HAP-1 (cell line): ENCODE results near the gene NACC2.

Experiments used
- DNase-seq, 2 experiments: peaks; one replicate each; pipeline ENCODE4 v3.0.0-alpha.2; 2016 to 2020; ENCODE audit warnings: low spot score in 2 of 2
- H3K27me3 ChIP-seq: fragments of 250-450 bp; sonication (Bioruptor Pico); 2 replicates; pipeline ENCODE4 v1.5.1; 2020; ENCODE audit warnings: low read depth, mild to moderate bottlenecking, moderate library complexity
- H3K36me3 ChIP-seq: fragments of 250-450 bp; sonication (Bioruptor Pico); replicated peaks from 2 replicates; pipeline ENCODE4 v1.5.1; 2020; ENCODE audit warnings: mild to moderate bottlenecking
- H3K4me1 ChIP-seq: fragments of 250-450 bp; sonication (Bioruptor Pico); 2 replicates; pipeline ENCODE4 v1.5.1; 2020; ENCODE audit warnings: mild to moderate bottlenecking
- H3K4me3 ChIP-seq: fragments of 250-450 bp; sonication (Bioruptor Pico); 2 replicates; pipeline ENCODE4 v1.5.1; 2020; ENCODE audit warnings: mild to moderate bottlenecking, moderate library complexity
- H3K9me3 ChIP-seq: fragments of 250-450 bp; sonication (Bioruptor Pico); 2 replicates; pipeline ENCODE4 v1.5.1; 2020; ENCODE audit warnings: mild to moderate bottlenecking, moderate library complexity
- in situ Hi-C: fragments of 300-500 bp; cut with MboI; formaldehyde crosslinking; loops from 3 replicates; pipeline ENCODE4 v1.14.3; 2020; ENCODE audit warnings: low sequenced_read_pairs, inconsistent platforms, mixed read lengths

The NACC2 gene

DNA sequence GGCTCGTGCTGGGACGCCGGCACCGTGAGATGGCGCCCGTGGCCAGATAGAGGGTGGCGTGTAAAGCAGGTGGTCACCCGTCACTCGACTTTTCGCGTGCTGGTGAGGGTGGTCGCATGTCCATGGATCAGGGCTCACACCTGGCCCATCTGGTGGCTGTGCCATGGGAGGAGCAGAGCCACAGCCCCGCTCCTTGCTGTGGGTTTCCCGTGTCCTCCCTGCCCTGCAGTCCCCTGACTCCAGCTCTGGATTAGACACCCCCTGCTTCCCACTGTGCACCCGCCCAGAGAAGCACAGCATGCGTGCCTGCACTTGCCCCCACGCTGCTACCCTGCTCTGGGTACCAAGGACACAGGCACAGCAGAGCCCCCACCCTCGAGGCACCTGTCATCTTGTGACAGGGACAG is 25.4 kb upstream of the NACC2 start:
- H3K4me1 ChIP-seq = peaks cover 3% of the 10 kb centered on the region
- no peaks in the 10 kb centered on the region for H3K9me3 ChIP-seq
- no peak for DNase-seq
- in situ Hi-C loops = loop anchor here (5.0 to 10.0 kb wide), 2 partner anchors 253 to 516 kb away; no protein-coding TSS in a partner anchor
- no peaks in the 10 kb centered on the region for H3K27me3 ChIP-seq
- H3K4me3 ChIP-seq = no peak overlapping the region
- peaks cover 11% of the 10 kb centered on the region for H3K36me3 ChIP-seq

DNA sequence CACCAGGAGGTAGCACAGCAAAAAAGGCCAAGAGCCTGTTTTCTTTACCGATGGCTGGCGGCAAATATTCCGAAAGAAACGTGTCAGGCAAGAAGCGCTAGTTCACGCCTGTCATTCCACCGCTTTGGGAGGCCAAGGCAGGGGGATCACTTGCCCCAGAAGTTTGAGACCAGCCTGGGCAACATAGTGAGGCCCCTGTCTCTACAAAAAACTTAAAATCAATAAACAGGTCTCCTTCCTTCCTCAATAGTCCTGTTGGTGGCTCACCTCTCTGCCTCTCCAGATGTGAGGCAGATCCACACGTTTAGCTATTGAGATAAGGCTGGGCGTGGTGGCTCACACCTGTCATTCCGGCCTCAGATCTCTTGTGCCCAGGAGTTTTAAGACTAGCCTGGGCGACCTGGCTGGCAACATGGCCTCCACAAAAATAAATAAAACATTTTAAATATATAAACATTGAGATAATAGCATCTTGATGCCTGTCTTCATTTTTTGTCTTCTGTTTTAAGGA is 24.8 kb upstream of the NACC2 start:
- in situ Hi-C loops = loop anchor here (5.0 to 10.0 kb wide), 2 partner anchors 253 to 515 kb away; no protein-coding TSS in a partner anchor
- H3K4me1 ChIP-seq = peaks cover 3% of the 10 kb centered on the region
- peak overlapping the region; percentile 74 for H3K4me3 ChIP-seq
- H3K36me3 ChIP-seq = peaks cover 15% of the 10 kb centered on the region
- no peaks in the 10 kb centered on the region for H3K9me3 ChIP-seq
- DNase-seq = no peak
- no peaks in the 10 kb centered on the region for H3K27me3 ChIP-seq

DNA sequence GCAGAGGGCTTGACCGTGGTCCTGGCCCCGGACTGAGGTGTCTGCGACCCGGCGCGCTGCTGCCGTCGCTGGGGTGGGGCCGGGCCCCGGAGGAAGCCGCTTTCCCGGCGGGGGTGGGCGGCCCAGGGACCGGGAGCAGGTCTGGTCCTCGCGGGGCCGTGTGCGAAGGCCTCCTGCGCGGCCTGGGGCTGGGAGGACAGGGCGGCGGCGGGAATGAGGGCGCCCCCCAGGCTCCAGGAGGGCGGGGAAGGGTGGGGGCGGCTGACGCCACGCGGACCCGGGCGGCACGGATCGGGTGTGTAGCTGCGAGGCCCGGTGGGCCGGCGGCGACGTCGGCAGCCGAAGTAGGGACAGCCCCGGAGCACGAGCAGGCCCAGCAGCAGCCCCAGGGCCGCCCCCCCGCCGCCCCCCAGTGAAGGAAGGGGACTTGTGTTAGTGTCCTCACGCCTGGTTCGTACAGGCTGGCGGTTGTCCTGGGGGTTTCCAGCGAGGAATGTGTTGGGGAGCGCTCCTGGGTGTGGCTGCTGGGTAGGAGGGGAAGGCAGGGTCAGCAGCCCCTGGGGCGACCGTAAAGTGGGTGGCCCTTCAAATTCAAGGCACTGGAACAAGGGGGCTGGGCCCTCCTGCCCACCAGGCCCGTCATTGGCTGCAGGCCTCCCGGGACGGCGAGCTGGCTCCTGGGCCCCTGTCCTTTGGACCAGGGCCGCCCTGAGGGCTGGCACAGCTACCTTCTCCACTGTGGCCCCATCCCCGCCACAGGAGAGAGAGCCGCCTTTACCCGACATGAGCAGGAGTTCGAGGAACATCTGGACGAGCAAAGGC is 24.2 kb upstream of the NACC2 start:
- Histone ChIP-seq H3K27me3 (no peaks in the 10 kb centered on the region), H3K4me1 (peaks cover 3% of the 10 kb centered on the region), H3K4me3 (peak overlapping the region; percentile 74), H3K9me3 (no peaks in the 10 kb centered on the region), H3K36me3 (peaks cover 20% of the 10 kb centered on the region)
- in situ Hi-C loops = no loop called here
- DNase-seq = peak; percentile 69 to 82

DNA sequence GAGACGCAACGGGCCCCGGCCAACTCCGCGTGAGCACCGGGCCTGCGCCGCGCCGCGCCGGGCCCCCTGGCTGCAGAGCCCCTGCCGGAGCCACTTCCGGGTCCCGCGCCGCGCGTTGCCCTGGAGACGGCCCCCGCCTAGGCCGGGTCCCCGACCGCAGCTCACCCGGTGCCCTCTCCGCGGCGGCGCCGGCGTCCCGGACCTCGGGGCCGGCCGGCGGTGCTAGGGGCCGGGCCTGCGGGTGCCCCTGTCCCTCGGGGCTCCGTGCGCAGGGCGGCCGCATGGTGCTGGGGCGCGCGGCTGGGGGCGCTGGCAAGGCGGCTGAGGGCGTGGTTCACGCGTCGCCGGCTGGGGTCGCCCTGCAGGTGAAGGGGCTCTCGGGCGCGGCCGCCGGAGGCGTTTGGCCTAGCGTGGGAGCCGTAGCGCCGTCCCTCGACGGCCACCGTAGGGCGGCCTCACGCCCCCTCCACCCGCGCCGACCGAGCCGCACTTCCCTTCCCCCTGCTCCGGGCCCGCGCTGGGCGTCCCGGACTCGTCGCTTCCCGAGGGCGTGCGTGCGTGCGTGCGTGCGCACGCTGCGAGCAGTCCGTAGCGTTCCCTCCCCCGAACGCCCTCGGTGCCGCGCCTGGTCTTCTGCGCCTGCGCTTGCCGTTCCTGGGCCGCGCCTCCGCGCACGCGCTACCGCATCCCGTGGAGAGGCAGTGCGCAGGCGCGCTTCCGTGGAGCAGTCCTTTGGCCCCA is 23.4 kb upstream of the NACC2 start, which contains the start of gene TMEM250:
TMEM250 (minus strand) TSS at position 556 of the 741 bp plus-strand sequence. CDS start 1,975 bp downstream, outside the sequence.
- Histone ChIP-seq H3K4me1 (peaks cover 3% of the 10 kb centered on the region), H3K27me3 (no peaks in the 10 kb centered on the region), H3K36me3 (peaks cover 20% of the 10 kb centered on the region), H3K9me3 (no peaks in the 10 kb centered on the region), H3K4me3 (peak within 1 kb of the TSS; percentile 74)
- in situ Hi-C loops = no loop called here
- peak; percentile 89 to 97 for DNase-seq

DNA sequence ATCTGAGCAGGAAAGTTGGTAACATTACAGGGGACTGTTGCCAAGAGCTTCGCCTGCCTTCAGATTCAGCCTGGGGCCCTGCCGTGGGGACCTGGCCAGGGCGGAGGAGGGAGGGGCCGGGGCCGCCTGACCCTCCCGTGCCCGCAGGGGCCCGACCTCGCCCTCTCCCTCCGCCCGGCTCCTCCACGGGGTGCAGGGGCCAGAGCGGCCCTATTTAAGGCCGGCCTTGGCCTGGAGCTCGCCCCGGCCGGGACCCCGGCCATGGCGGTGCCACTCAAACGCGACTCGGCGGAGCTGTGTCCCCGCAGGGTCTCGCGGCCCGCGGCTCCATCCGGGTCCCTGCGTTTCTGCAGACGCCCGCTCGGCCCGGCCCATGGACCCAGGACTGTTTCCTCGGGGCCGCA is 22.8 kb upstream of the NACC2 start:
- Histone ChIP-seq H3K9me3 (no peaks in the 10 kb centered on the region), H3K36me3 (peaks cover 20% of the 10 kb centered on the region), H3K27me3 (no peaks in the 10 kb centered on the region), H3K4me1 (peaks cover 3% of the 10 kb centered on the region), H3K4me3 (peak overlapping the region; percentile 74)
- in situ Hi-C loops = no loop called here
- DNase-seq = peak in 1 of 2 experiments; percentile 44

DNA sequence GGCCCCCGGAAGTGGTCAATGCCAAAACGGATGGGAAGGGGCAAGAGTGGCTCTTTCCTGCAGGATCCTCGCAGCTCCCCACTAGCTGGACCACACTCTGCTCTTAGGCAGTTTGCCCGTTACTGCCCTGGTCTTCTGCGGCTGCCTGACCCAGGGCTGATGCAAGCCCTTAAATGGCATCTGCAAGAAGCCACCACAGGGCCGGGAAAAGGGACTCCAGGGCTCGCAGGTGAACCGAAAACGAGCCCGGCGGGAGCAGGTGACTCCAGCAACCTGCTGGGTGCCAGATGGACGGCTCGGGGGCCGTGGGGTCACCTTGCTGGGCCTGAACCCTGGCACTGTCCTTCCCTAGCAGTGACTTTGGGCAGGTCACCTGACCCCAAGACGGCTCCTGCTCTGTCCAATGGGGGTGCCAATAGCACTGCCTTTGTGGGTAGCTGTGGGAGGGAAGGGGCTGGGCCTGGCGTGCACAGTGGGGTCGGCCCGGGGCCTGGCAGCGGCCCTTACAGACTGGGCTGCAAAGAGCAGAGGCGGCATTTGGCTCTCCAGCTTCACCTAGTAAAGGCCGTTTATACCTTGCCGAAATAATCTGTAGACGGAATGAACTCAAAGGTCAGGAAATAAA is 22.3 kb upstream of the NACC2 start:
- no peaks in the 10 kb centered on the region for H3K27me3 ChIP-seq
- H3K4me3 ChIP-seq = peak overlapping the region; percentile 74
- peaks cover 3% of the 10 kb centered on the region for H3K4me1 ChIP-seq
- peaks cover 20% of the 10 kb centered on the region for H3K36me3 ChIP-seq
- no peaks in the 10 kb centered on the region for H3K9me3 ChIP-seq
- peak in 1 of 2 experiments; percentile 56 for DNase-seq
- in situ Hi-C loops = no loop called here

DNA sequence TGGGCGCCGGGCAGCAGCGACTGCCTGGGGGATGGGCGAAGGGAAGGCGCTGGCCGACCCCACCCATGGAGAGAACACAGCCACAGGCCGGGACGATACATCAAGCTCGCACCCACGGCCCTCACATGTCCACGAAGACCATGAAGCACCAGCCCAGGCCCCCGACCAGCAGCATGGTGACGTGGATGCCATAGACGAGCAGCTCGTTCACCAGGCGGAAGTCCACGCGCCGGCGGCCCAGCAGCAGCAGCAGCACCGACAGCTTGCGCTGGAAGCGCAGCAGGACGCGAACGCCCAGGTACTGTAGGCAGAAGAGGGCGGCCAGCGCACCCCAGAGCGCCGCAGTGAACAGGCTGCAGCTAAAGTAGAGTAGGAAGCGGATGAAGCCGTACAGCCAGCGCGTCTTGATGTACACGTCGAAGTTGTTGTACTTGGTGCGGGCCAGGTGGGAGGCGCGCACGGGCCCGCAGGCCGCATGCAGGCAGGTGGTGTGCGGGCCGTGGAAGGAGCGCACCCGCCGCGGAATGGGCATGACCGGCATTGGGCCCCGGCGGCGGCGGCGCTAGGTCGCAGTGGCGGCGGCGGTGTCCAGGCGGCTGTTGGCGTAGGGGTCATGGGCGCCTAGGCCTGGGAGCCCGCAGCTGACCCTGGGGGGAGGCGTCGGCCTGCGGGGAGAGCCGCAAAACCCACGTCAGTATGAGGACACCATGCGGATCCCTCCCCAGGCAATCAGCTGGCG is 21.4 kb upstream of the NACC2 start:
- no peak overlapping the region; the same call in 1 of the 2 replicates for H3K4me3 ChIP-seq
- peaks cover 3% of the 10 kb centered on the region for H3K4me1 ChIP-seq
- in situ Hi-C loops = no loop called here
- DNase-seq = no peak
- H3K9me3 ChIP-seq = no peaks in the 10 kb centered on the region
- H3K27me3 ChIP-seq = no peaks in the 10 kb centered on the region
- peaks cover 20% of the 10 kb centered on the region for H3K36me3 ChIP-seq

DNA sequence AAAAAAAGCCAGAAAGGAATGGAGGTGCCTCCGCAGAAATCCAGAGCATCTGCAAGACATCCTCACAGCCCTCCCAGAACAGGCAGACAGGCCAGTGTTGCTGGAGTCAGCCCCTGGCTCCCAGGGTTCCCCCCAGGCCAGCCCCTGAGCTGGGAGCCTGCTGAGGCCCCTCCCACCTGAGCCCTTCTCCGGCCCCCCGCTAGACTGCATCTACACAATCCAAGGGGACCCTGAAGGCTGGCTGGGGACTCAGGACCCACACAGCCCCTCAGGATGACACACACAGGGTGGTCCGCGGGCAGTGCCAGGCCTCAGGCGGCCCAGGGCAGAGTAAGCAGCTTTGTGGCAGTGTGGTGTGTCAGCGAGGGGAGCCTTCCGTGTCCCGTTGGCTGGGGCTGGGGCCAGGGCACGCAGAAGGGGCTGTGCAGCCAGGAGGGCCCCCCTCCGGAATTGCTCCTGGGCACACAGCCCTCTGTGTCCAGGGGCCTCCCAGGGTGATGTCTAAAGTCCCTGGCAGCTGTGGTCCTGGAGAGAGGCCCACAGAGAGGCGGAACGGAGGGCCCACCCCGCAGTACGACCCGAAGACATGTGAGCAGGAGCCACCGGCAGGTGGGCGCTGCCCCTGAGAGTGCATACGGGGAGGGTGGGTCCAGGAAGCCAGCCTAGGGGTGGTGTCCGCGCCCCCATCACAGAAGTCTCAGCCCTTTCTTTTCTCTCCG is 20.7 kb upstream of the NACC2 start:
- in situ Hi-C loops = no loop called here
- DNase-seq = no peak

DNA sequence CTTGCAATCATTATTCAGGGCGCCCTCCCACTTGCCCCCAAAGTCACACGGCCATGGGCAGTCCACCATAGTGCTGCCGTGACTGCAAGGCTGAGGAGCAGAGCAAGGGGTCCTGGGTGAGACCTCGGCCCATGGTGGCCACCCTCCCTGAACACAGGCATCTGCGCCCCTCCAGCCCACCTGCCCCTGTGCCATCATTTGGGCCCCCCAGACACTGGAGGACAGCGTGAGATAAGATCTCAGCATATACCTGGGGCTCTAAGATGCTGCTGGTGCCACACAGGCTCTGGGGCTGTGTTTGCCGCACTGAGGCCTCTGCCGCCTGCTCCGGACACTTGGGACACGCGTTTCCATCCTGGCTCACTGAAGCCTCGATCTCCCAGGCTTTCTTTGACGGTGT is 20.1 kb upstream of the NACC2 start:
- H3K4me1 ChIP-seq = peaks cover 7% of the 10 kb centered on the region
- H3K9me3 ChIP-seq = no peaks in the 10 kb centered on the region
- no peaks in the 10 kb centered on the region for H3K27me3 ChIP-seq
- no peak for DNase-seq
- in situ Hi-C loops = no loop called here
- no peak overlapping the region for H3K4me3 ChIP-seq
- peaks cover 20% of the 10 kb centered on the region for H3K36me3 ChIP-seq

More for the DNA sequence above, 20.7 kb upstream of the NACC2 start:
- Histone ChIP-seq H3K27me3 (no peaks in the 10 kb centered on the region), H3K36me3 (peaks cover 20% of the 10 kb centered on the region), H3K9me3 (no peaks in the 10 kb centered on the region), H3K4me1 (peaks cover 3% of the 10 kb centered on the region), H3K4me3 (no peak overlapping the region)

DNA sequence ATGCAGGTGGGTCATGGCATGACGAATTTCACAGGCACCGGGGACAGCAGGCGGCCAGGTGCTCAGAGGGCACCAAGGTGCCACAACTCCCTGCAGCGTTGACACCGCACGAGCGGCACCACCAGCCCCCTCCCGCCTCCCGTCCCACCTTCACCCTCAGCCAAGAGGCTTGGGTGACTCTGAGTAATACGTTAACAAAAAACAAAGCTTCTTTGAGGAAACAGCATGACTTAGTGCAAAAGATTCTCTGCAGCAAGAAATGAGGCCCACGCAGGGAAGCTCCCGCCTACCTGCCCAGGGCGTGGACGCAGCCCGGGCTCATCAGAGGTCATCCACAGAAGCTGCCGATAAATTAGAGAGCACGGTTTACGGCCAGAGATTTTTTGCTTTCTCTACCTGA is 19.5 kb upstream of the NACC2 start:
- DNase-seq = no peak
- H3K9me3 ChIP-seq = no peaks in the 10 kb centered on the region
- in situ Hi-C loops = loop anchor here (5.0 kb wide), 1 partner anchor 152 kb away; the partner anchor contains the start of gene UBAC1
- H3K36me3 ChIP-seq = peaks cover 20% of the 10 kb centered on the region
- H3K27me3 ChIP-seq = no peaks in the 10 kb centered on the region
- no peak overlapping the region for H3K4me3 ChIP-seq
- H3K4me1 ChIP-seq = peaks cover 13% of the 10 kb centered on the region

DNA sequence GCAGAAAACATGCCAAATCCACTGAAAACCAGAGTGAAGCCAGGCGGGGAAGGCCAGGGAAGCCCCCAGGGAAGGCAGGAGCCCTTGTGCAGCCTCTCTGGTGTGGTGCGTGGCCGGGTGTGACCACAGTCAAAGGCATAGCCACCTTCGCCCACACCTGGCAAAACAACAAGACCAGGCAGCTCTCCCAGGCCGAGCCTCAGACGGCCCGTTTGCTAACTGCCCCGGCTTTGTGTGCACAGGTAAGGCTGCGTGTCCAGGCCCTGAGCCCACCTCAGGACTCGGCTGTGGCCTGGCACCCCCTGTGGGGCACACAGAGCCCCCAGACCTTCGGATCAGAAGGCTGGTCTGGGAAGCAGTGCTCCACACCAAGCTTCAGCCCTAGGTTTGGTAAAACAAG is 17.5 kb upstream of the NACC2 start:
- no peak for DNase-seq
- Histone ChIP-seq H3K4me1 (peaks cover 21% of the 10 kb centered on the region), H3K36me3 (peaks cover 20% of the 10 kb centered on the region), H3K27me3 (no peaks in the 10 kb centered on the region), H3K9me3 (no peaks in the 10 kb centered on the region), H3K4me3 (no peak overlapping the region)
- in situ Hi-C loops = loop anchor here (5.0 kb wide), 1 partner anchor 150 kb away; the partner anchor contains the start of gene UBAC1

DNA sequence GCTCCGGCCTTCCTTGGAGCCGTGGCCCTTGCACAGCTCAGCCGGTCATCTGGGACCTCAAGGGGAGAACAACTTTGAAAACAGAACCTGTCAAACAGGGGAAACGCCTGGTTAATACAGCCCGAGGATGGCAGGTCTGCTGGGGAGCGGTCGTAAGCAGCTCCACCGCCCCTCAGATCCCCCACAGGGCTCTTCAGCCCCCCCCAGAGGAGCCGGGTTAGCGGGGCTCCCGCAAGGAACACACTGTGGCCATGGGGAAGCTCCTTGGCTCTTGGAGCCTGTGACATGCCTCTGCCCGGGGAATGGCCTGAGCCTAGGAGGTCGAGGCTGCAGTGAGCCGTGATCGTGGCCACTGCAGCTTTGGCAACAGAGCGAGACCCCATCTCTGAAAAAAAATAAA is 16.8 kb upstream of the NACC2 start:
- no peak for DNase-seq
- in situ Hi-C loops = loop anchor here (5.0 kb wide), 1 partner anchor 150 kb away; the partner anchor contains the start of gene UBAC1
- no peak overlapping the region for H3K4me3 ChIP-seq
- H3K9me3 ChIP-seq = no peaks in the 10 kb centered on the region
- peaks cover 20% of the 10 kb centered on the region for H3K4me1 ChIP-seq
- no peaks in the 10 kb centered on the region for H3K27me3 ChIP-seq
- peaks cover 20% of the 10 kb centered on the region for H3K36me3 ChIP-seq
